GM19035 (cell line): Measurements from ENCODE around the gene KREMEN2.
"Not testable (repeated sequence)": the region's sequence is repeated elsewhere in the genome, so short reads cannot be mapped to it uniquely, and the experiment has no call there.

Source experiments
- ATAC-seq: cut with Tn5 transposase; IDR thresholded peaks from one replicate; pipeline ENCODE4 v1.9.1; 2021; ENCODE audit not compliant: unreplicated experiment

Gene KREMEN2

GRCh38 chr16:2938206-2938605 is 25.9 kb upstream of the KREMEN2 start:
- ATAC-seq = no peak

- no peak for ATAC-seq
Measured at GRCh38 chr16:2939968-2940367, 24.1 kb upstream of the KREMEN2 start.

GRCh38 chr16:2942045-2942444 is 22.0 kb upstream of the KREMEN2 start:
- ATAC-seq = no peak

- ATAC-seq = not testable (repeated sequence)
Measured at GRCh38 chr16:2943716-2944115, 20.4 kb upstream of the KREMEN2 start.

- ATAC-seq = no peak
Measured at GRCh38 chr16:2946649-2947048, 17.4 kb upstream of the KREMEN2 start.

GRCh38 chr16:2948807-2949704 is 15.0 kb upstream of the KREMEN2 start:
- no peak for ATAC-seq

- ATAC-seq = no peak
Measured at GRCh38 chr16:2949705-2950352, 14.2 kb upstream of the KREMEN2 start.

- no peak for ATAC-seq
Measured at GRCh38 chr16:2950353-2950724, 13.7 kb upstream of the KREMEN2 start.

GRCh38 chr16:2950773-2951172 is 13.3 kb upstream of the KREMEN2 start:
- no peak for ATAC-seq

- no peak for ATAC-seq
Measured at GRCh38 chr16:2952679-2953078, 11.4 kb upstream of the KREMEN2 start.

GRCh38 chr16:2953706-2954627 is 10.1 kb upstream of the KREMEN2 start:
- no peak for ATAC-seq

GRCh38 chr16:2954656-2955381 is 9.3 kb upstream of the KREMEN2 start:
- no peak for ATAC-seq

- no peak for ATAC-seq
Measured at GRCh38 chr16:2955438-2955778, 8.7 kb upstream of the KREMEN2 start.

GRCh38 chr16:2955779-2956578 is 8.1 kb upstream of the KREMEN2 start:
- ATAC-seq = no peak

GRCh38 chr16:2956579-2956956 is 7.5 kb upstream of the KREMEN2 start:
- ATAC-seq = no peak

- no peak for ATAC-seq
Measured at GRCh38 chr16:2959206-2959605, 4.9 kb upstream of the KREMEN2 start.

GRCh38 chr16:2960183-2961010 is 3.7 kb upstream of the KREMEN2 start:
- no peak for ATAC-seq

- ATAC-seq = no peak
Measured at GRCh38 chr16:2962334-2963073, 1.6 kb upstream of the KREMEN2 start.
